Dedifferentiated amniotic fluid mesenchymal stem cell (primary cell): ENCODE data around the gene PRR14.

Experiments
- DNase-seq: peaks from one replicate; pipeline ENCODE4 v3.0.0-alpha.2; 2016; ENCODE audit errors: extremely low spot score

Gene PRR14

GRCh38 chr16:30659507-30660423, 9.0 kb downstream of the PRR14 start:
- no peak for DNase-seq

GRCh38 chr16:30660424-30661261, 9.9 kb downstream of the PRR14 start:
- DNase-seq, result no peak

- no peak for DNase-seq
Measured at GRCh38 chr16:30662449-30662848, 11.7 kb downstream of the PRR14 start.

GRCh38 chr16:30663038-30663437, 12.3 kb downstream of the PRR14 start:
- DNase-seq, result no peak

GRCh38 chr16:30663820-30664219, 13.1 kb downstream of the PRR14 start:
- no peak for DNase-seq

- DNase-seq, result no peak
Measured at GRCh38 chr16:30664616-30665109, 13.9 kb downstream of the PRR14 start.

- no peak for DNase-seq
Measured at GRCh38 chr16:30665155-30665829, 14.5 kb downstream of the PRR14 start.

- DNase-seq, result no peak
Measured at GRCh38 chr16:30665830-30666190, 15.1 kb downstream of the PRR14 start.

GRCh38 chr16:30666681-30667080, 15.9 kb downstream of the PRR14 start:
- DNase-seq, result no peak

GRCh38 chr16:30667361-30667905, 16.7 kb downstream of the PRR14 start:
- DNase-seq, result no peak

GRCh38 chr16:30668393-30668792, 17.6 kb downstream of the PRR14 start:
- DNase-seq, result no peak

- DNase-seq, result no peak
Measured at GRCh38 chr16:30669026-30669902, 18.5 kb downstream of the PRR14 start.

- DNase-seq, result no peak
Measured at GRCh38 chr16:30669903-30670824, 19.4 kb downstream of the PRR14 start.

GRCh38 chr16:30675143-30675542, 24.4 kb downstream of the PRR14 start:
- DNase-seq, result no peak

GRCh38 chr16:30677931-30678585, 27.3 kb downstream of the PRR14 start:
- no peak for DNase-seq

GRCh38 chr16:30678586-30678970, 27.8 kb downstream of the PRR14 start:
- no peak for DNase-seq

- no peak for DNase-seq
Measured at GRCh38 chr16:30680326-30680725, 29.6 kb downstream of the PRR14 start.

- no peak for DNase-seq
Measured at GRCh38 chr16:30688701-30689100, 37.9 kb downstream of the PRR14 start.

GRCh38 chr16:30691907-30692306, 41.1 kb downstream of the PRR14 start:
- DNase-seq, result no peak
